ENCODE data around the gene MAVS. TPM values are rescaled to one million over a fixed set of nuclear protein-coding genes. Genes with fewer than 3 reads are reported as not detected.

Gene MAVS
- total RNA-seq, 4 donors from 2014 or later: 70.3 to 104 (median 81.8) TPM

DNA sequence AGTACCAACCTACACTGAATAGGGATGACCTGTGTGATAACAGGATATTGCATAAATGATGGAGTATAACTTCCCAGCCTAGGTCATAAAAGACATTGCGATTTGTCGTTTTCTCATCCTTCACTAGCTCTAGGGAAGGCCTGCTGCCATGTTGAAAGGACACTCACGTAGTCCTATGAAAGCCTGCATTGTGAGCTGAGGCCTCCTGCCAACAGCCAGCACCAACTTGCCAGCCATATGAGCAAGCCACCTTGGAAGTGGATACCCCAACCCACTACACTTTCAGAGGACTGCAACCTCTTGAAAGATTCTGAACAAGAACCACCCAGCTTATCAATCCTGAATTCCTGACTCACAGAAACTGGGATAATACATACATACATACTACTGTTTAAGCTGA lies 39.1 kb downstream of the MAVS start:
- intact Hi-C loops (cut with DNase I; ENCODE audit: low total_unique reads): no loop called here
- 94% methylated on average over 3 of the region's 3 CpGs; no CpG with 5 or more reads in 1 of the 2 donors for WGBS, 2 donors (ENCODE audit: low coverage in 1 of 2)

DNA sequence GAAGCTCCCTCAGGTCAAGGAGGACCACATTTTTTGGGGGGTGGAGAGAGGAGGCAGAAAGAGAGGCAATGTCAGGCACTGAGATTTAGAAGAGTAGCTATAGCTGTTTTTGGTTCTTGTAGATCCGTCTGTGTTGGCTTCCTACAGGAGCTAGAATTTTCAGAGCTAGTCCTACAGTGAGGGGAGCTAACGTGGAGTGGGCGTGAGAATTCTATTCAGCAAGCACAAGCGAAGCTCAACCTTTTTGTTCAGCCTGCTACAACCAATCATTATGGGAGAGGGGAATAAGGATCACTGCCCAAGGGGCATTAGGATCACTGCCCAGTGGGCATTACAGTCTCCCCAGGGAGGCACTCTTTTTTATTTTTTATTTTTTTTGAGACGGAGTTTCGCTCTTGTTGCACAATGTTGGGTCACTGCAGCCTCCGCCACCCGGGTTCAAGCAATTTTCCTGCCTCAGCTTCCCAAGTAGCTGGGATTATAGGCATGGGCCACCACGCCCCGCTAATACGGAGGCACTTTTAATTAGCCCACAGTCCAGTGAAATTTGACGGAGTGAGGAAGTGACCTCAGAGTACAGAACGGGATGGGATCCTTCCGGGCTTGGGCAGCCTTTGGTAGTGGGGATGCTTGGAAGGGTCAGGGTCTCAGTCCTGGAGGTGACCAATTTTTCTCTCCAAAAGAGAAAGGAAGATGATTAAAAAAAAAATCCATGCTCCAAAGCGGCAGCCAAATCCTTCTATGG lies 41.4 kb downstream of the MAVS start:
- no peaks in the 10 kb centered on the region for H3K27me3 ChIP-seq
- H3K36me3 ChIP-seq: no peaks in the 10 kb centered on the region
- no peaks in the 10 kb centered on the region for H3K9me3 ChIP-seq
- peak overlapping the region; percentile 72 to 100 (median 96) for H3K4me3 ChIP-seq
- in situ Hi-C loops (cut with MboI; ENCODE audit: low pct_ligation_motif_present in 1 of 4, low pct_unique_long_range_greater_than_20kb in 1 of 4, low sequenced_read_pairs in 3 of 4): loop anchor here in 3 of 4 donors (10.0 to 25.0 kb wide), 2 partner anchors 127 to 199 kb away; partner anchors contain the start of gene RNF24 (in 1 of the 3)
- no peak for TF ChIP-seq POLR2AphosphoS5 (IDR thresholded peaks at IDR 0.05)
- no peak for TF ChIP-seq POLR2A (IDR thresholded peaks at IDR 0.05)
- TF ChIP-seq, protein P1, sequence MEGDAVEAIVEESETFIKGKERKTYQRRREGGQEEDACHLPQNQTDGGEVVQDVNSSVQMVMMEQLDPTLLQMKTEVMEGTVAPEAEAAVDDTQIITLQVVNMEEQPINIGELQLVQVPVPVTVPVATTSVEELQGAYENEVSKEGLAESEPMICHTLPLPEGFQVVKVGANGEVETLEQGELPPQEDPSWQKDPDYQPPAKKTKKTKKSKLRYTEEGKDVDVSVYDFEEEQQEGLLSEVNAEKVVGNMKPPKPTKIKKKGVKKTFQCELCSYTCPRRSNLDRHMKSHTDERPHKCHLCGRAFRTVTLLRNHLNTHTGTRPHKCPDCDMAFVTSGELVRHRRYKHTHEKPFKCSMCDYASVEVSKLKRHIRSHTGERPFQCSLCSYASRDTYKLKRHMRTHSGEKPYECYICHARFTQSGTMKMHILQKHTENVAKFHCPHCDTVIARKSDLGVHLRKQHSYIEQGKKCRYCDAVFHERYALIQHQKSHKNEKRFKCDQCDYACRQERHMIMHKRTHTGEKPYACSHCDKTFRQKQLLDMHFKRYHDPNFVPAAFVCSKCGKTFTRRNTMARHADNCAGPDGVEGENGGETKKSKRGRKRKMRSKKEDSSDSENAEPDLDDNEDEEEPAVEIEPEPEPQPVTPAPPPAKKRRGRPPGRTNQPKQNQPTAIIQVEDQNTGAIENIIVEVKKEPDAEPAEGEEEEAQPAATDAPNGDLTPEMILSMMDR (IDR thresholded peaks at IDR 0.05): no peak
- TF ChIP-seq EP300 (IDR thresholded peaks at IDR 0.05; ENCODE audit: low read depth): no peak
- H3K4me1 ChIP-seq: peaks cover 19 to 39% (median 31%) of the 10 kb centered on the region in 4 donors
- intact Hi-C loops (cut with DNase I; ENCODE audit: low total_unique reads): no loop called here
- peak; percentile 25 for DNase-seq
- peak overlapping the region; percentile 93 to 100 (median 98) for H3K27ac ChIP-seq
- WGBS, 2 donors (ENCODE audit: low coverage in 1 of 2): 17 to 20% methylated on average over 2 to 15 of the region's 15 CpGs

More for the DNA sequence above, 39.1 kb downstream of the MAVS start:
- Histone ChIP-seq H3K36me3 (no peaks in the 10 kb centered on the region), H3K9me3 (no peaks in the 10 kb centered on the region), H3K4me3 (no peak overlapping the region), H3K4me1 (peaks cover 6 to 16% (median 13%) of the 10 kb centered on the region in 4 donors), H3K27me3 (no peaks in the 10 kb centered on the region), H3K27ac (no peak overlapping the region)
- TF ChIP-seq, protein P1 (IDR thresholded peaks at IDR 0.05): no peak
- no peak for TF ChIP-seq POLR2A (IDR thresholded peaks at IDR 0.05)
- TF ChIP-seq POLR2AphosphoS5 (IDR thresholded peaks at IDR 0.05): no peak
- no peak for TF ChIP-seq EP300 (IDR thresholded peaks at IDR 0.05; ENCODE audit: low read depth)
- no peak for DNase-seq
- in situ Hi-C loops (cut with MboI; ENCODE audit: low pct_ligation_motif_present in 1 of 4, low pct_unique_long_range_greater_than_20kb in 1 of 4, low sequenced_read_pairs in 3 of 4): loop anchor here in 3 of 4 donors (10.0 to 25.0 kb wide), 2 partner anchors 129 to 202 kb away; partner anchors contain the start of gene RNF24 (in 1 of the 3)

GRCh38 chr20:3888622-3889488 lies 42.2 kb downstream of the MAVS start, which contains the start of gene PANK2:
Gene PANK2 (plus strand): TSS chr20:3889387.
- intact Hi-C loops (cut with DNase I; ENCODE audit: low total_unique reads) (no loop called here), in situ Hi-C loops (cut with MboI; ENCODE audit: low pct_ligation_motif_present in 1 of 4, low pct_unique_long_range_greater_than_20kb in 1 of 4, low sequenced_read_pairs in 3 of 4) (loop anchor here in 3 of 4 donors (10.0 to 25.0 kb wide), 2 partner anchors 126 to 198 kb away; partner anchors contain the start of gene RNF24 (in 1 of the 3))
- Histone ChIP-seq H3K4me1 (peaks cover 19 to 47% (median 37%) of the 10 kb centered on the region in 4 donors), H3K36me3 (no peaks in the 10 kb centered on the region), H3K4me3 (peak within 1 kb of the TSS; percentile 87 to 100 (median 96)), H3K27me3 (no peaks in the 10 kb centered on the region), H3K27ac (peak within 1 kb of the TSS; percentile 93 to 100 (median 98)), H3K9me3 (no peaks in the 10 kb centered on the region)
- TF ChIP-seq POLR2A (IDR thresholded peaks at IDR 0.05): peak; percentile 90
- TF ChIP-seq EP300 (IDR thresholded peaks at IDR 0.05; ENCODE audit: low read depth): no peak
- TF ChIP-seq, protein P1 (IDR thresholded peaks at IDR 0.05): peak; percentile 40 to 75 (median 48)
- peak; percentile 96 to 98 (median 97) for TF ChIP-seq POLR2AphosphoS5 (IDR thresholded peaks at IDR 0.05)
- peak; percentile 99 for DNase-seq
- 1% methylated on average over 60 of the region's 72 CpGs; no CpG with 5 or more reads in 1 of the 2 donors for WGBS, 2 donors (ENCODE audit: low coverage in 1 of 2)

Data from transverse colon (tissue), 4 donors.